ENCODE measurements around the gene MRRF. TPM values are rescaled to one million over a fixed set of nuclear protein-coding genes. Genes with fewer than 3 reads are reported as not detected.

Gene MRRF, protein sequence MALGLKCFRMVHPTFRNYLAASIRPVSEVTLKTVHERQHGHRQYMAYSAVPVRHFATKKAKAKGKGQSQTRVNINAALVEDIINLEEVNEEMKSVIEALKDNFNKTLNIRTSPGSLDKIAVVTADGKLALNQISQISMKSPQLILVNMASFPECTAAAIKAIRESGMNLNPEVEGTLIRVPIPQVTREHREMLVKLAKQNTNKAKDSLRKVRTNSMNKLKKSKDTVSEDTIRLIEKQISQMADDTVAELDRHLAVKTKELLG
- 10 to 100 TPM; 33.5 to 37.3 TPM for total RNA-seq

DNA sequence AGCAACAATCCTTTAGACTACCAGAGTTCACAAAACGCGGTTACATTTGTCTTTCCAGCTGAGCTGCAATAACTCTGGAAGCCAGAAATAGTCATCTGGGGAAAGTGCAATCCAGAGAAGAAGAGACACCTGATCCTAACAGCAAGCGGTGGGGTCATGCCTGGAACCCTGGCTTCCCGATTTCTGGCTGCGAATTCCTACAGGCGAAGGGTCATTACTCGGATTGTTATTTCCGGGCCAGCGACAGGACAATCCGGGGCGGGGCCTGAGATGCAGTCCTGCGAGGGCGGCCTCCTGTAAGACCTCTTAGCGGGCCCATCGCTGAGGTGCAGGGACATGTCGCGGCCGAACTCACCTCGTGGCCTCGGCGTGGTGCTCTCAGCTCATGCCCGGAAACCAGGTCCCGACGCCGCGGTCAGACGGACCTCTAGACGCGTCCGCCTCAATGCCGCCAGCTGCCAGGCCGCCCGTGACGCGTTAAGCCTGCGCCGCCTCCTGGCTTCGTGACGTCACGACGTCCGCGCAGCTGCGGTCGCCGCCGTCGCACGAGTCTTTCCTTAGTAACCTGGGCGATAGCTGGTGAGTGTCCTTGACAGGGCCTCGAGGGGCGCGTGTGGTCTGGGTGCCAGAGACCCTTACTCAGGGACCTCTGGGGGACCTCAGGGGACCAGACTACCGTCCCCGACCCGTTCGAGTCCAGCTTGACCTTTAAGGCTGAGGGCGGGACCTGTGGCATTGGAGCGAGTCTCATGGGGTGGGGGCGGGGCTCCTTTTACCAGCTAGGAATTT lies at the start of gene MRRF, which contains the start of gene RBM18:
MRRF (plus strand) TSS at position 523 of the 789 bp plus-strand sequence. CDS start 6,010 bp downstream, outside the sequence.
RBM18 (minus strand) TSS at position 481 of the 789 bp plus-strand sequence. CDS start 3,348 bp downstream, outside the sequence.

DNA sequence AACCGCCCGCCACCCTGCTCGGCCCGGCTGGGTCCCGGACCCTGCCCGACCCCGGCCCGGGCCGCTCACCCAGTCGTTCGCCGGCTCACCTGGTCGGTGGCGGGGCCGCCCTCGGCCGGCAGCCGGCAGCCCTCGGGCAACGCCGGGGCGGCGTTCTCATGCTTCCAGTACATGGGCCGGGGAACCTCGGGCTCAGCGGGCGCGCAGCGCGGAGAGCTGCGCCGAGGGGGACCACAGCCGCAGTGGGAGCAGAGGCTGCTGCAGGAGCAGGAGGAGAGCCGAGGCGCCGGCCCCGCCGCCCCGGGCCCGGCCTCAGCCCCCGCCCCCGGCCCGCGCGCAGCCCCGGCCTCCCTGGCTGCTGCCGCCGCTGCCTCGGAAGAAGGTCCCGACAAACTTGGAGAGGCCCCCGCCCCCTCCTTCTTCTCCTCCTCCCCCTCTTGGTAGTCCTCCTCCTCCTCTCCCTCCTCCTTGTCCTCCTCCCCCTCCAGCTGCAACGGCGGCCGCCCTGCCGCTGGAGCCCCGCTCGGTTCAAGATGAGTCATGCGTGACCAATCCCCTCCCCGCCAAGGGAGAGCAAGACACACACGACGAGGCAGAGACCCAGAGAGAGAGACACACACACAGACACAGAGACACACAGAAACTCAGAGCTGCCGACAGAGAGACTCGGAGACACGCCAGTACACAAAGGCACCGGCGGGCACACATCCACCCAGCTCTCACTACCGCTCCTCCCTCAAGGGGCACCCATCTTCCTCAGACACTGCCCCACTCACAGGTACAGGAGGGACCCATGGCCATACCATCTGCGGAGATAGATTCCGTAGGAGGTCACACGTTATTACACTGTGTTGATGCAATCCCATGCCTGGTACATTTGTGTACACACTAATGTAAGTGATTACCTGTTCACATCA lies 35.9 kb upstream of the MRRF start, which contains the start of gene LHX6:
LHX6 (minus strand) TSS at position 390 of the 917 bp plus-strand sequence; CDS start at position 173, 217 bp downstream.

DNA sequence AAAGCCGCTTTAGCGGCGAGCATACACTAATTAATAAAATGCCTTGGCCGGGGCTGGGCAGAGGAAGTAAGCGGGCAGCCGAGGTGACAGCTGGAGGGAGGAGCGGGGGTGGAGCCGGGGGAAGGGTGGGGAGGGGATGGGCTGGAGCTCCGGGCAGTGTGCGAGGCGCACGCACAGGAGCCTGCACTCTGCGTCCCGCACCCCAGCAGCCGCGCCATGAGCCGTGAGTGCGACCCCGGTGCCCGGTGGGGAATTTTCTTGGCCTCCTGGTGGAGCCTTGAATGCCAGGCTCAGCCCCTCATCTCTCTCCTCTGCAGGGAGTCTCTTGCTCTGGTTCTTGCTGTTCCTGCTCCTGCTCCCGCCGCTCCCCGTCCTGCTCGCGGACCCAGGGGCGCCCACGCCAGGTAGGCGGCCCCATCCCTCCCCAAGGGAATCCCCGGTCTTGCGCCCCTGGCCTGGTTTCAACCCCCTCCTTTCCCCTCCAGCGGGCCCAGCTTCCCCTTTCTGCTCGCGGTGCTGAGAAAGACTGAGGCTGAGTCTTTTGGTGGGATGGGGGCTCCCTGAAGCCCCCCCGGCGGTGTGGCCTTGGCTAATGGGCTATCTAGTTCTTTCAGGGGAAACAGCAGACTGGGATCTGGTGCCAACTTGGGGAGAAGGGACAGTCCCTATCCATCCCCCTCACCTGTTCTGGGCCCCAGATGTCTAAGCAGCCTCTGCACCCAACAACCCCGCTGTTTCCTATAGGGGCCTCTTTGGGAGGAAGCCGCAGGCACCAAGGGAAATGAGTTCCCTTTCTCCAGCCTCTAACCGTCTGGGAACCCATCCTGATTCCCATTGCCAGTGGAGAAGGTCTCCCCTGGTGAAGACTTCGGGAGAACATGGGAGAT lies 106.4 kb downstream of the MRRF start, which contains the start of gene PTGS1:
PTGS1 (plus strand) TSS at position 156 of the 887 bp plus-strand sequence; CDS start at position 217, 61 bp downstream.

Other genes starting within 250 kb of the MRRF start
- gene TTLL11, start 171.6 kb upstream of the MRRF start, total RNA-seq = 1 to 10 TPM; 2.9 to 3.3 TPM
- gene NDUFA8, start 105.1 kb upstream of the MRRF start, total RNA-seq = 10 to 100 TPM; 32.4 to 32.6 TPM
- gene MORN5, start 105.0 kb upstream of the MRRF start, total RNA-seq = not detected
- gene LHX6, start 35.9 kb upstream of the MRRF start, total RNA-seq = not detected
- 10 to 100 TPM; 21.5 to 21.9 TPM for gene RBM18, start within 50 bp of the MRRF start, total RNA-seq
- gene PTGS1, start 106.1 kb downstream of the MRRF start, total RNA-seq = not detected
- not detected for gene OR1J1, start 213.0 kb downstream of the MRRF start, total RNA-seq
- gene OR1J2, start 245.9 kb downstream of the MRRF start, total RNA-seq = not detected

Measured in activated naive CD4-positive, alpha-beta T cell treated with anti-CD3 and anti-CD28 coated beads, Interleukin-2, amount 10 ng/mL, durations not matched to agents 5 hours and 36 hours (primary cell).